ENCODE measurements around the gene CYP21A2.

The CYP21A2 gene

GRCh38 chr6:32089082-32089828 lies 51.0 kb downstream of the CYP21A2 start:
- Mint-ChIP-seq H3K9me3 (no peaks in the 10 kb centered on the region), H3K4me3 (no peak overlapping the region), H3K36me3 (no peaks in the 10 kb centered on the region), H3K27ac (no peak overlapping the region), H3K4me1 (peaks cover 8% of the 10 kb centered on the region), H3K27me3 (peaks cover 89% of the 10 kb centered on the region)
- CTCF ChIA-PET = interaction anchor here (1.6 kb wide), 1 partner anchor 106 kb away, joined by 3 read pairs; no protein-coding TSS in a partner anchor
- no peak for DNase-seq
